GM18526 (cell line): Measurements from ENCODE around the gene ZNF70.

Experiments
- POLR2A ChIP-seq: IDR thresholded peaks from 3 replicates; pipeline ENCODE4 v1.6.1; 2011; ENCODE audit not compliant: insufficient read length; ENCODE audit errors: extremely low read depth

ZNF70 gene

GRCh38 chr22:23753385-23753784 is 2.5 kb upstream of the ZNF70 start:
- TF ChIP-seq POLR2A, result no peak

- TF ChIP-seq POLR2A, result no peak
These were observed 1.8 kb upstream of the ZNF70 start for GRCh38 chr22:23752750-23753149.

- TF ChIP-seq POLR2A, result no peak
These were observed 1.3 kb upstream of the ZNF70 start for GRCh38 chr22:23752090-23752691.

GRCh38 chr22:23751441-23751996 is 607 bp upstream of the ZNF70 start:
- TF ChIP-seq POLR2A, result no peak

GRCh38 chr22:23750367-23750713 is 572 bp downstream of the ZNF70 start:
- TF ChIP-seq POLR2A, result no peak

GRCh38 chr22:23749841-23750301 is 1.0 kb downstream of the ZNF70 start:
- TF ChIP-seq POLR2A, result no peak

GRCh38 chr22:23745791-23746190 is 5.1 kb downstream of the ZNF70 start:
- no peak for TF ChIP-seq POLR2A

GRCh38 chr22:23744485-23744884 is 6.4 kb downstream of the ZNF70 start:
- no peak for TF ChIP-seq POLR2A

- no peak for TF ChIP-seq POLR2A
These were observed 6.9 kb downstream of the ZNF70 start for GRCh38 chr22:23744001-23744400.

GRCh38 chr22:23743303-23743705 is 7.6 kb downstream of the ZNF70 start:
- TF ChIP-seq POLR2A, result no peak

GRCh38 chr22:23742505-23743264 is 8.2 kb downstream of the ZNF70 start:
- TF ChIP-seq POLR2A, result no peak

GRCh38 chr22:23737696-23738095 is 13.2 kb downstream of the ZNF70 start:
- no peak for TF ChIP-seq POLR2A

GRCh38 chr22:23722724-23723123 is 28.2 kb downstream of the ZNF70 start:
- no peak for TF ChIP-seq POLR2A

GRCh38 chr22:23722160-23722559 is 28.8 kb downstream of the ZNF70 start:
- no peak for TF ChIP-seq POLR2A

GRCh38 chr22:23720855-23721254 is 30.1 kb downstream of the ZNF70 start:
- no peak for TF ChIP-seq POLR2A

- no peak for TF ChIP-seq POLR2A
These were observed 32.3 kb downstream of the ZNF70 start for GRCh38 chr22:23718371-23719165.
